Right renal cortex interstitium (tissue), 3 donors: Measurements from ENCODE around the gene VPS52. TPM values are rescaled to one million over a fixed set of nuclear protein-coding genes. Genes with fewer than 3 reads are reported as not detected.
A peak's percentile ranks its signal among the peaks of the same experiment; 100 is the strongest.

Experiments
- DNase-seq, 3 donors: peaks; one replicate each; pipeline ENCODE4 v3.0.0-alpha.2; 2013; ENCODE audit warnings: low read depth in 3 of 3, low spot score in 2 of 3
- polyA plus RNA-seq, 3 donors: library from polyadenylated mRNA; unstranded; fragments of 120-200 nt; gene quantifications; one replicate each; pipeline ENCODE4 v1.2.1, GENCODE V29; 2013; ENCODE audit not compliant: insufficient read length in 3 of 3

The VPS52 gene
- polyA plus RNA-seq = 10 to 100 TPM; 58.1 to 82.9 (median 75.3) TPM

- DNase-seq = peak; percentile 98 to 100 (median 99)
Measured at GRCh38 chr6:33271468-33272274, at the start of gene VPS52, which contains the start of gene RPS18. TSS of gene VPS52 (minus strand) at chr6:33271876. CDS start at chr6:33271675, 201 bp downstream. TSS of gene RPS18 (plus strand) at chr6:33272075. CDS start at chr6:33272120, 45 bp downstream.

- no peak for DNase-seq
Measured at GRCh38 chr6:33321227-33321626, 49.6 kb upstream of the VPS52 start.

- no peak for DNase-seq
Measured at GRCh38 chr6:33320315-33321181, 48.9 kb upstream of the VPS52 start.

- no peak for DNase-seq
Measured at GRCh38 chr6:33319939-33320314, 48.3 kb upstream of the VPS52 start.

GRCh38 chr6:33318426-33319073 is 46.9 kb upstream of the VPS52 start:
- no peak for DNase-seq

- peak; percentile 96 to 100 (median 99) for DNase-seq
Measured at GRCh38 chr6:33317669-33318425, 46.2 kb upstream of the VPS52 start, which contains the start of gene ZBTB22. TSS of gene ZBTB22 (minus strand) at chr6:33317744. CDS start at chr6:33316916, 828 bp downstream.

GRCh38 chr6:33317419-33317668 is 45.7 kb upstream of the VPS52 start:
- no peak for DNase-seq

- no peak for DNase-seq
Measured at GRCh38 chr6:33316603-33317418, 45.1 kb upstream of the VPS52 start.

- DNase-seq = no peak
Measured at GRCh38 chr6:33315793-33316602, 44.3 kb upstream of the VPS52 start.

GRCh38 chr6:33314943-33315792 is 43.5 kb upstream of the VPS52 start:
- DNase-seq = no peak

- DNase-seq = peak in 1 of 3 donors; percentile 47
Measured at GRCh38 chr6:33314515-33314942, 42.9 kb upstream of the VPS52 start.

- DNase-seq = peak in 1 of 3 donors; percentile 56
Measured at GRCh38 chr6:33313709-33314514, 42.2 kb upstream of the VPS52 start, which contains the start of gene TAPBP. TSS of gene TAPBP (minus strand) at chr6:33314078. CDS start at chr6:33314041, 37 bp downstream.

- no peak for DNase-seq
Measured at GRCh38 chr6:33313105-33313708, 41.5 kb upstream of the VPS52 start.

- peak in 1 of 3 donors; percentile 41 for DNase-seq
Measured at GRCh38 chr6:33312361-33313104, 40.9 kb upstream of the VPS52 start.

GRCh38 chr6:33306356-33306755 is 34.7 kb upstream of the VPS52 start:
- DNase-seq = no peak

GRCh38 chr6:33305052-33305451 is 33.4 kb upstream of the VPS52 start:
- no peak for DNase-seq
